NB4 (cell line): ENCODE results near the gene BCL7A.

Source experiments
- DNase-seq: peaks from one replicate; pipeline ENCODE4 v3.0.0; 2010; ENCODE audit warnings: low read depth
- H3K4me3 ChIP-seq: one replicate; pipeline ENCODE4 v1.5.1; 2011; ENCODE audit warnings: mild to moderate bottlenecking, low read depth, low read length, moderate library complexity
- CTCF ChIP-seq: IDR thresholded peaks from one replicate; pipeline ENCODE4 v1.5.1; 2012; ENCODE audit warnings: low read depth, low read length
- MAX ChIP-seq: IDR thresholded peaks from 2 replicates; pipeline ENCODE4 v1.6.1; 2011; ENCODE audit warnings: low read depth, low read length
- MYC ChIP-seq: IDR thresholded peaks from 2 replicates; pipeline ENCODE4 v1.6.1; 2011; ENCODE audit warnings: low read depth, low read length
- POLR2A ChIP-seq: IDR thresholded peaks from 2 replicates; pipeline ENCODE4 v1.6.1; 2011; ENCODE audit warnings: mild to moderate bottlenecking; ENCODE audit not compliant: insufficient read length; ENCODE audit errors: extremely low read depth

Gene BCL7A

GRCh38 chr12:122073815-122074214, 52.1 kb downstream of the BCL7A start:
- TF ChIP-seq MYC (no peak), POLR2A (no peak), CTCF (no peak), MAX (no peak)
- DNase-seq: no peak
- no peak overlapping the region for H3K4me3 ChIP-seq

DNA sequence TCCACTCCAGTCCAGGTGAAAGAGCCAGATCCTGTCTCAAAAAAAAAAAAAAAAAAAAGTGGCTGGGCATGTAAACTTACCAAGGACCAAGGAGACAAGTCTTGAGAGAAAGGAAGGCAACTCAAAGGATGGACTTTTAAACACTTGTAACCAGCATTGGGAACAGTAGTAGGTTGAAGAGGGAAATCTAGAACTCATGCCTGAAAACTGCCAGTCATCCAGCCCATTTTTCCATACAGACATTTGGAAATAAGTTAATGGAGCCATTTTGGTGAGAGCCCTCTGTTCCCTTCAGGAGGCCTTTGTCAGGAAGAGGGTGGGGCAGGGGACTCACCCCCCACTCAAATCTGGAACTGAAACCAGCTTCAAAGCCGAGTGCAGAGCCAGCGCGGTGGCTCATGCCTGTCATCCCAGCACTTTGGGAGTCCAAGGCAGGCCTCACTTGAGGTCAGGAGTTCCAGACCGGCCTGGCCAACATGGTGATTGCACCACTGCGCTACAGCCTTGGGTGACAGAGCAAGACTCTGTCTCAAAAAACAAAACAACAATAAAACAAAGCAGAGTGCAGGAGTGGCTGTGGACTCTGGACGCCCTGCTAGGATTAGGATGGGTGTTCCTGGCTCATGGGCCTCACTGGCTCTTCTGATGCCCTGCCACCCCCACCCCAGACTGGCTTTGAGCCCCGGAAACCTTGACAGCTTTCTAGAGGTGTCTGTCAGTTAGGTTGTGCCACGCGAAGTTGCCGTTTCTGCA, 55.2 kb downstream of the BCL7A start:
- H3K4me3 ChIP-seq: no peak overlapping the region

DNA sequence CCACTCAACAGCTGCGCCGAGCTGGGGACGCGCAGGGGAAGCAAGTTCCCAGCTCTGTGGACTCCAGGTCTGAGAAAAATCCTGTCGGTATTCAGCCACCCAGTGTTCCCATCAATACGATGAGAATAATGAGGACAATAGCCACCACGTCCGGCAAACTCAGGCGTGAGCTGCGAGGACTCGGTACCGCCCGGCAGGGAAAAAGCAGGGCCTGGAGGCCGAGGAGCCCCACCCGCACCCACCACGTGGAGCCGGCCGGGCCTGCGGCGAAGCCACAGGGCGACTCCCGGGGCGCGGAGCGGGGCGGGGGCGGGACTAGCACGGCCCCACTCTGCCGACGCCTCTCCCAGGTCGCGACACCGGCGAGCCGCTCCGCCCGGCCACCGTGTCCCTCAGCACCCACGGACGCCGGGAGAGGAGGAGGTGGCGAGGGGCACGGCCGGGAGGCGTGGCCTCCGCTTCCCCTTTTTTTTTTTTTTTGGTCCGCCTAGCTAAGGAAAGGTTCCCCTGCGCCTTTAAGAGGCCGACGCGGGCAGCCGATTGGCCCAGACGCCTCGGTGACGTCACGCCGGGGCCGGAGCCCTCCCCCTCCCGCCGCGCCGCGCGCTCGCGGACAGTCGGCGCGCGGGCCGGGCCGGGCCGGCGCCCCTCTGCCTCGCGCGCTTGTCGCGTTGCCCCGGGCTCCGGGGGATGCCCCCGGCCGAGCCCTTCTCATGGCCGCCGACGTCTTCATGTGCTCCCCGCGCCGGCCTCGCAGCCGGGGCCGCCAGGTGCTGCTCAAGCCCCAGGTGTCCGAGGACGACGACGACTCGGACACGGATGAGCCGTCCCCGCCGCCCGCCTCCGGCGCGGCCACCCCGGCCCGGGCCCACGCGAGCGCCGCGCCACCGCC, 56.7 kb downstream of the BCL7A start, which contains the start of gene MLXIP:
MLXIP (plus strand) TSS at position 616 of the 892 bp plus-strand sequence; CDS start at position 714, 98 bp downstream.
- no peak for TF ChIP-seq CTCF
- TF ChIP-seq MAX: peak; percentile 89
- peak; percentile 96 for TF ChIP-seq POLR2A
- peak; percentile 86 for TF ChIP-seq MYC
- DNase-seq: peak; percentile 96

More for the DNA sequence above, 55.2 kb downstream of the BCL7A start:
- DNase-seq: no peak
- TF ChIP-seq MYC (no peak), MAX (no peak), POLR2A (no peak)

DNA sequence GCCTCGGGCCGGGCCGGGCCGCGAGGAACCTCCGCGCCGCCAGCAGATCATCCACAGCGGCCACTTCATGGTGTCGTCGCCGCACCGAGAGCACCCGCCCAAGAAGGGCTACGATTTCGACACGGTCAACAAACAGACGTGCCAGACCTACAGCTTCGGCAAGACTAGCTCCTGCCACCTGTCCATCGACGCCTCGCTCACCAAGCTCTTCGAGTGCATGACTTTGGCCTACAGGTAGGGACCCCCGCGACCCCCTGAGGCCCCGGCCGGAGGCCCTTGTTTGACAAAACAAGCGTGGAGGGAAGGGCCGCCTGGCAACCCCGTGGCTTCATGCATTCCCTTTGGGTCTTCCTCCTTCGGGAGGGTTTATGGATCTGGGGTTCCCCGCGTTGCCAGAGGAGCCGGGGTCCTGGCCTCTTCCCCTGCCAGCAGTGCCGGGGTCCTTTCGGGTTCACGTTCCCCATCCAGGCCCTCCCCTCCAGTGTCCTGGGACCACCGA, 57.4 kb downstream of the BCL7A start:
- TF ChIP-seq CTCF (no peak), MAX (peak; percentile 35; the same call in 1 of the 2 replicates), POLR2A (no peak)
- peak; percentile 74 for DNase-seq
- H3K4me3 ChIP-seq: peak overlapping the region; percentile 84

More for the DNA sequence above, 56.7 kb downstream of the BCL7A start, which contains the start of gene MLXIP:
- peak within 1 kb of the TSS; percentile 84 for H3K4me3 ChIP-seq

- DNase-seq: peak; percentile 77
- peak overlapping the region; percentile 84 for H3K4me3 ChIP-seq
- TF ChIP-seq MAX: no peak
- TF ChIP-seq MYC: no peak
- TF ChIP-seq POLR2A: no peak
- no peak for TF ChIP-seq CTCF
These were observed 57.9 kb downstream of the BCL7A start for GRCh38 chr12:122079532-122080081.
